WTC11 (cell line): ENCODE results near the gene PCDHGC4. TPM values are rescaled to one million over a fixed set of nuclear protein-coding genes. Genes with fewer than 3 reads are reported as not detected.

Source experiments
- total RNA-seq: library from RNA; stranded (reverse); gene quantifications from 3 replicates; pipeline ENCODE4 v1.2.3, GENCODE V29; 2021

Gene PCDHGC4
- total RNA-seq, 1 experiment from 2014 or later: 6.1 TPM

Other genes starting within 250 kb of the PCDHGC4 start
- 7.7 to 8.7 TPM (median 8.4 TPM) in 3 replicates for gene PCDHB15, start 239.6 kb upstream of the PCDHGC4 start, total RNA-seq
- 0.24 TPM in 1 of 3 replicates, not detected in the others for gene SLC25A2, start 181.0 kb upstream of the PCDHGC4 start, total RNA-seq
- gene TAF7, start 164.2 kb upstream of the PCDHGC4 start, total RNA-seq: 87.8 to 96.2 TPM (median 90.1 TPM) in 3 replicates
- gene PCDHGA1, start 154.5 kb upstream of the PCDHGC4 start, total RNA-seq: 1.1 to 1.5 TPM (median 1.2 TPM) in 3 replicates
- gene PCDHGA2, start 146.3 kb upstream of the PCDHGC4 start, total RNA-seq: 0.66 to 0.96 TPM (median 0.94 TPM) in 3 replicates
- gene PCDHGA3, start 141.2 kb upstream of the PCDHGC4 start, total RNA-seq: 0.92 to 1.3 TPM (median 0.98 TPM) in 3 replicates
- gene PCDHGB1, start 134.9 kb upstream of the PCDHGC4 start, total RNA-seq: 4.9 to 5.6 TPM (median 5.5 TPM) in 3 replicates
- gene PCDHGA4, start 130.0 kb upstream of the PCDHGC4 start, total RNA-seq: 3.4 to 3.9 TPM (median 3.5 TPM) in 3 replicates
- gene PCDHGB2, start 125.0 kb upstream of the PCDHGC4 start, total RNA-seq: 4.1 to 5.5 TPM (median 5.2 TPM) in 3 replicates
- 2.0 to 2.5 TPM (median 2.4 TPM) in 3 replicates for gene PCDHGA5, start 120.9 kb upstream of the PCDHGC4 start, total RNA-seq
- 3.3 to 4.2 TPM (median 3.5 TPM) in 3 replicates for gene PCDHGB3, start 114.8 kb upstream of the PCDHGC4 start, total RNA-seq
- 2.6 to 3.3 TPM (median 3.0 TPM) in 3 replicates for gene PCDHGA6, start 111.1 kb upstream of the PCDHGC4 start, total RNA-seq
- 1.6 to 2.8 TPM (median 2.1 TPM) in 3 replicates for gene PCDHGA7, start 102.3 kb upstream of the PCDHGC4 start, total RNA-seq
- gene PCDHGB4, start 97.3 kb upstream of the PCDHGC4 start, total RNA-seq: 7.8 to 9.1 TPM (median 8.8 TPM) in 3 replicates
- gene PCDHGA8, start 92.4 kb upstream of the PCDHGC4 start, total RNA-seq: 1.4 to 2.4 TPM (median 2.1 TPM) in 3 replicates
- gene PCDHGB5, start 87.1 kb upstream of the PCDHGC4 start, total RNA-seq: 7.6 to 9.7 TPM (median 7.7 TPM) in 3 replicates
- gene PCDHGA9, start 82.3 kb upstream of the PCDHGC4 start, total RNA-seq: 1.9 to 2.9 TPM (median 2.3 TPM) in 3 replicates
- gene PCDHGB6, start 77.0 kb upstream of the PCDHGC4 start, total RNA-seq: 6.0 to 6.7 TPM (median 6.1 TPM) in 3 replicates
- 10.7 to 11.9 TPM (median 11.0 TPM) in 3 replicates for gene PCDHGA10, start 72.0 kb upstream of the PCDHGC4 start, total RNA-seq
- 10.5 to 11.2 TPM (median 10.7 TPM) in 3 replicates for gene PCDHGB7, start 67.4 kb upstream of the PCDHGC4 start, total RNA-seq
- gene PCDHGA11, start 64.0 kb upstream of the PCDHGC4 start, total RNA-seq: 7.0 to 8.4 TPM (median 7.1 TPM) in 3 replicates
- 1.6 to 2.1 TPM (median 1.9 TPM) in 3 replicates for gene PCDHGA12, start 54.5 kb upstream of the PCDHGC4 start, total RNA-seq
- 28.1 to 29.4 TPM (median 29.1 TPM) in 3 replicates for gene PCDHGC3, start 9.1 kb upstream of the PCDHGC4 start, total RNA-seq
- gene PCDHGC5, start 4.1 kb downstream of the PCDHGC4 start, total RNA-seq: 1.1 to 1.5 TPM (median 1.1 TPM) in 3 replicates
- gene DIAPH1, start 134.0 kb downstream of the PCDHGC4 start, total RNA-seq: 90.9 to 109 TPM (median 96.0 TPM) in 3 replicates
- gene HDAC3, start 151.8 kb downstream of the PCDHGC4 start, total RNA-seq: 84.7 to 96.2 TPM (median 94.5 TPM) in 3 replicates
- 19.3 to 23.8 TPM (median 21.4 TPM) in 3 replicates for gene RELL2, start 152.0 kb downstream of the PCDHGC4 start, total RNA-seq
- 43.6 to 50.3 TPM (median 44.8 TPM) in 3 replicates for gene FCHSD1, start 166.4 kb downstream of the PCDHGC4 start, total RNA-seq
- gene ARAP3, start 197.2 kb downstream of the PCDHGC4 start, total RNA-seq: 51.2 to 60.4 TPM (median 53.4 TPM) in 3 replicates